Spleen (tissue), 7 donors: ENCODE results near the gene PGP.
A peak's percentile ranks its signal among the peaks of the same experiment; 100 is the strongest.

Source experiments
- POLR2A ChIP-seq, 3 donors: fragments of 450-650 bp; IDR thresholded peaks; one replicate each; pipeline ENCODE4 v1.5.1; 2017; ENCODE audit warnings: antibody characterized with exemption in 3 of 3, mild to moderate bottlenecking in 1 of 3
- POLR2AphosphoS5 ChIP-seq, 3 donors: sonication (generic); formaldehyde crosslinking; IDR thresholded peaks; one replicate each; pipeline ENCODE4 v1.5.1; 2017; ENCODE audit warnings: antibody characterized with exemption in 3 of 3
- TF ChIP-seq, protein P1 (sequence below), 11 experiments: fragments of 200-600 bp in 7 of 11; fragments of 450-650 bp in 4 of 11; sonication (generic) in 4 of 11; IDR thresholded peaks in 8 of 11; conservative IDR thresholded peaks in 3 of 11; 1 replicate in 7 of 11; 2 replicates in 4 of 11; pipeline versions ENCODE4 v1.4.0 to v1.8.0; 2016 to 2021; ENCODE audit warnings: antibody characterized with exemption in 11 of 11, inconsistent platforms in 4 of 11, mild to moderate bottlenecking in 1 of 11
- donor health status: DM: no; HTN: no; CAD: no; lungs with moderate emphysema.
- donor health status: DM: no; HTN: no; CAD: no.
- donor health status: DM: no; HTN: no; CAD: no.

DNA sequence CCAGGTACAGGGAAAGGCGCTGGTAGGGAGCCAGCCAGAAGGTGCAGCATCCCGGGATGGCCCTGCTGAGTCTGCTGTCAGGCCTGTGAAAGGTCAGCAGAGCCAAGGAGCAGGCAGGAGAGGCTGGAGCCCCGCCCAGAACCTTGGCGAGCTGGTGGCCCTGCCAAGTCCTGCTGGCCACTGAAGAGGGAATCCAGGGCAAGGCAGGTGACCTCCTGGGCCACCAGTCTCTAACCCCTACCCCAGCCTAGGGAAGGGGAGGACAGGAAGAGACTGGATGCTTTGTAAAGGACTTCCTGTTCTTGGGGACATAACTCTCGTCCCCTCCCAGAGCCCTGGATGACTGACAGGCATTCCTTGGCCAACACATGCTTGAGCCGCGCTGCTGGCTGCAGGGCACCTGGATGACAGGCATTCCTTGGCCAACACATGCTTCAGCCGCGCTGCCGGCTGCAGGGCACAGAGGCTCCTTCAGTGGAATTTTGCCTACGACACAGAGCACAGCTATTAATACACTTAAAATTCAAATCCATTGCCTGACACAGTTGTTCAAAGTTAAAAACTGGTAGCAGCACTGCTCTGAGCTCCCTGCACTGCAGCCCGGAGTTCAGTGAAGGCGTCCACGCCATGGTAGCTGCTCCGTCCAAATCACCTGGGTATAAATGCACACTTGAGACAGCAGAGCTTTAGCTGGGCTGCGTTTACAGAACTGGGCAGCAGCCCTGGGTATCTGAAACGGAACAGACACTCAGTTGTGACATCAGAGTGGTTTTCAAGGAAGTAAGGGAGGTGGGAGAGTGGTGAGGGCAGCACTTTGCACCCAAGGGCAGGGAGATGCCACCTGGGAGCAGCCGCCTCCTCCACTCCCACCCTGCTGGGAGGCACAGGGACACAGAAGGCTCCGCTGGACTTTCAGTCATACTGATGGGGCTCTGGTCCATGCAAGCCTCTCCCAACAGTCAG lies 2.0 kb downstream of the PGP start:
- TF ChIP-seq, protein P1, sequence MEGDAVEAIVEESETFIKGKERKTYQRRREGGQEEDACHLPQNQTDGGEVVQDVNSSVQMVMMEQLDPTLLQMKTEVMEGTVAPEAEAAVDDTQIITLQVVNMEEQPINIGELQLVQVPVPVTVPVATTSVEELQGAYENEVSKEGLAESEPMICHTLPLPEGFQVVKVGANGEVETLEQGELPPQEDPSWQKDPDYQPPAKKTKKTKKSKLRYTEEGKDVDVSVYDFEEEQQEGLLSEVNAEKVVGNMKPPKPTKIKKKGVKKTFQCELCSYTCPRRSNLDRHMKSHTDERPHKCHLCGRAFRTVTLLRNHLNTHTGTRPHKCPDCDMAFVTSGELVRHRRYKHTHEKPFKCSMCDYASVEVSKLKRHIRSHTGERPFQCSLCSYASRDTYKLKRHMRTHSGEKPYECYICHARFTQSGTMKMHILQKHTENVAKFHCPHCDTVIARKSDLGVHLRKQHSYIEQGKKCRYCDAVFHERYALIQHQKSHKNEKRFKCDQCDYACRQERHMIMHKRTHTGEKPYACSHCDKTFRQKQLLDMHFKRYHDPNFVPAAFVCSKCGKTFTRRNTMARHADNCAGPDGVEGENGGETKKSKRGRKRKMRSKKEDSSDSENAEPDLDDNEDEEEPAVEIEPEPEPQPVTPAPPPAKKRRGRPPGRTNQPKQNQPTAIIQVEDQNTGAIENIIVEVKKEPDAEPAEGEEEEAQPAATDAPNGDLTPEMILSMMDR (IDR thresholded peaks at IDR 0.05 in 8 of 11, conservative IDR thresholded peaks at IDR 0.05 in 3 of 11), result no peak
- TF ChIP-seq POLR2A (IDR thresholded peaks at IDR 0.05), result no peak
- TF ChIP-seq POLR2AphosphoS5 (IDR thresholded peaks at IDR 0.05), result peak in 1 of 3 donors; percentile 66
